ENCODE results near the gene PHLDA2. TPM values are rescaled to one million over a fixed set of nuclear protein-coding genes. Genes with fewer than 3 reads are reported as not detected.
"Not testable (repeated sequence)": the region's sequence is repeated elsewhere in the genome, so short reads cannot be mapped to it uniquely, and the experiment has no call there.

Gene PHLDA2
- total RNA-seq, 1 experiment from 2014 or later: 5.6 TPM

DNA sequence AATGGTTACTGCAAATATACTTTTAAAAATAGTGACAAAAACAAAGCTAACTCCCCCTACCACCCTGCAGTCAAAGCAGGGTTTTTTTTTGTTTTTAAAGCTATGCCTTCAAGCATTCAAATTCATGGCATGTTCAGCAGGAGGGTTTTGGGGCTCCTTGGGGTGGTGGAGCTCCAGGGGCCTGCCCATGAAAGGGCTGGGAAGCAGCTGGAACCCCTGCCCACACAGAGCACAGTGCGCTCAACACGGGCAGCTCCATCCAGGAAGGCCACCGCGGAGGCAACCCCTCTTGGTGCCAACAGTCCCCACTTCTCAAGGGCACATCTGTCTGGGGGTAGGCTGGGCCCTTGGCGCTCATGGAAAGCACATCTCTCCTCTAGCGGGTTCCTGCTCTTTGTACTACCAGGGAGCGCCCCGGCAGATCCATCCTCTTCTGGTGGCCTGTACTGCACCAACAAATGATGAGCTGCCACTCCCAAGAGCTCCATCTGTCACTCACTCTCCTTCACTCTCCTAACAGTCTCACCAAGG lies 16.6 kb upstream of the PHLDA2 start:
- no peak for DNase-seq (ENCODE audit: extremely low read depth, low read depth)

- DNase-seq (ENCODE audit: extremely low read depth, low read depth): no peak
These were observed 16.0 kb upstream of the PHLDA2 start for GRCh38 chr11:2945031-2945756.

DNA sequence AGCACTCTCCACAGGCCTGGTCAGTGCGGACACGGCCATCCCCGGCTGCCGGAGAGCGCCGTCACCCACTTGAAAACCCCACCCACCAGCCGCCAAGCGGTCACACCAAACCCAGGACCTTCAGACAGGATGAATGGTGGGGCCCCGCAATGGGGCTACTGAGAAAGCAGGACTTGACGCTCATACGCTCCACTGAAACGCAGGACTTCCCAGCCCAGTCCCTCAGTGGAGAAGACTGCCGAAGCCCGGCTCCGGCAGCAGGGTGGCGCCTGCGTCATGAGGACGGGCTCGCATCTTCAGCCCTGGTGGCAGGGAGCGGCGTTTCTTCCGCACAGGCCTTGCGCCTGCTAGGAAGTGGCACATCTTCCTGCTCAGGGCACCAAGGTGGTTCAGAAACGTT lies 15.3 kb upstream of the PHLDA2 start:
- no peak for DNase-seq (ENCODE audit: extremely low read depth, low read depth)

- DNase-seq (ENCODE audit: extremely low read depth, low read depth): no peak
These were observed 14.5 kb upstream of the PHLDA2 start for GRCh38 chr11:2943711-2944118.

DNA sequence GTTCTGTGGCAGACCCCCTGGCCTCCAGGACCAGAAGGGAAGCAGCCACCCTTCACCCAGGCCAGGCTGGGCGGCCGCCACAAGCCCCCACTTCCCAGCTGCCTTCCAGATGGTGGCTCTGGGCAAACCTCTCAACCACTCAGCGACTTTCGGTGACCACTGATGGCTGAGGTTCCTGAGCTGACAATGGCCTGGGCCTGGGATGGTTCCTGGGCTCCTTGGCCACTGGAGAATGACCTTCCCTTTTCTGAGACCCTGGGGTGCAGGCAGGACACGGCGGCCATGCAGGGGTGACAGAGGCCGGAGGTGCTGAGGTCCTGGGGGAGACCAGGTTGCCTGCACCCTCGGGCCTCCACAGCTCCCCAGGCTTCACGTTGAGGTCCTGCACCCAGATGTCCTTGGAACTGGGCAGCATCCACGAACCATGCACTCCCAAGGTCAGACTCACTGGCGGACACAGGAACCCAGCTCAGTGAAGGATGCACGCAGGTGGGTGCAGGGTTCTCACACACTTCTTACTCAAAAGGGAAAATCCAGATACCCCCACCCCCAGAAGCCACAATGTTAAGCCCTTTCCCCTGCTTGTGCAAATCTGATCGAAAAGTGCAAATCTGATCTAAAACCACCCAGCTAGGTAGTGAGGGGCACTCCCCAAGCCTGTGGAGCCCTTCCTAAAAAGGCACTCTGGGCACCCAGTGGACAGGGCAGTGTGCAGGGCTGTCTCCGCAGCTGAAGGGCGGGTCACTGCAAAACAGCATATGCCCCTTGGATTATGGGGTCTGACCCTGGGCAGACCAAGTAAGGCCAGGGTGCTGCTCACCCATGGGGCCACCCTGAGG lies 13.9 kb upstream of the PHLDA2 start:
- DNase-seq (ENCODE audit: extremely low read depth, low read depth): no peak

GRCh38 chr11:2942447-2942846 lies 13.2 kb upstream of the PHLDA2 start:
- no peak for DNase-seq (ENCODE audit: extremely low read depth, low read depth)

GRCh38 chr11:2940921-2941821 lies 12.0 kb upstream of the PHLDA2 start:
- DNase-seq (ENCODE audit: extremely low read depth, low read depth): no peak

GRCh38 chr11:2940147-2940920 lies 11.1 kb upstream of the PHLDA2 start:
- peak; percentile 67 for DNase-seq (ENCODE audit: extremely low read depth, low read depth)

DNA sequence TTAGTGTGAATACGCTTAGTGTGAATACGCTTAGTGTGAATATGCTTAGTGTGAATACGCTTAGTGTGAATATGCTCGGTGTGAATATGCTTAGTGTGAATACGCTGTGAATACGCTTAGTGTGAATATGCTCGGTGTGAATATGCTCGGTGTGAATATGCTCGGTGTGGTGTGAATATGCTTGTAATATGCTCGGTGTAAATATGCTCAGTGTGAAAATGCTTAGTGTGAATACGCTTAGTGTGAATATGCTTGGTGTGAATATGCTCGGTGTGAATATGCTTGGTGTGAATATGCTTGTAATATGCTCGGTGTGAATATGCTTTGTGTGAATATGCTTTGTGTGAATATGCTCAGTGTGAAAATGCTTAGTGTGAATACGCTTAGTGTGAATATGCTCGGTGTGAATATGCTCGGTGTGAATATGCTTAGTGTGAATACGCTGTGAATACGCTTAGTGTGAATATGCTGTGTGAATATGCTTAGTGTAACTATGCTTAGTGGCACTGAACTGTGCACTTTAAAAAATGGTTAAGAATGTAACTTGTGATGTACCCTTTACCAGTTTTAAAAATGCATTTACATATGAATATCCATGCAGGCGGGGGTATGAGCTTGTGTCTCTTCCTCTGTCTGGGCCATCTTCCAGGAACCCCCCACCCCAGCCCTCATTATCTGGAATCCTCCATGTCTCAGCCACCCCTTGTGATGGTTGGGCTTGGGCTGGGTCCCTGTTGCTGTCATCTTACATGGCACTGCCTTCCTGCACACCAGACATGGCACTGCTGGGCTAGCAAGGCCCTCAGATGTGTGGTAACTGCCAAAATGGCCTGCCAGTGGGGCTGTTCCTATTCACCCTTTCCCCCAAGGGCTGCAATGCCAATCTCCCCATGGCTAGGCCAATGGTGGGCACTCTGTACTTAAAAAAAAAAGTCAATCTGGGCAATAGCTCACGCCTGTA lies 9.5 kb upstream of the PHLDA2 start:
- DNase-seq (ENCODE audit: extremely low read depth, low read depth): not testable (repeated sequence)

- not testable (repeated sequence) for DNase-seq (ENCODE audit: extremely low read depth, low read depth)
These were observed 8.6 kb upstream of the PHLDA2 start for GRCh38 chr11:2937641-2938457.

DNA sequence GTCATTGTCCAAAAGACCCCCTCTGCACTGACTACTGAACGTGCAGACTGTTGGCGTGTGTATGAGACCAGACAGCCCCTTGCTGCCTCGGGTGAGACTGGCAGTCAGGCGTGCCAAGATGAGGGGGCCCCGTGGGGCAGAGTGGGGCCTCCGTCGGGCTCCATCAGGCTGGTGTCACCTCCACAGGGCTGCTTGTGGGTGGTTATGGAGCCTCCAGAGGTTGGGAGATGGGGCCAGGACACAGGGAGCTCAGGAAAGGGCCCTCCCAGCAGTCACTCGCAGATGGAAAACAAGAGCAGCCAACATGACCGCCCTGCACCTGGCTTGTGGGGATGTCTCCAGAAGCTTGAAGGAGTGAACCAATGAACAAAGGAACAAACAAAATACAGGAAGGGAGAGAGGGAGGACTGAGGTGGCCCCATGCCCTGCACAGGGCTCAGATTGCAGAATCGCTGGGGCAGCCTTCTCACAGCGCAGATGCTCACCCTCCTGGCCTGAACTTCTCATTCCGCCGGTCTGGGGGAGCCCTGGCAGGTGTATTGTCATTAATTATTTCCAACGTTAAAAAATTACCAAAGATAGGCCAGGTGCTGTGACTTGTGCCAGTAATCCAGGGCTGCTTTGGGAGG lies 5.5 kb upstream of the PHLDA2 start:
- no peak for DNase-seq (ENCODE audit: extremely low read depth, low read depth)

DNA sequence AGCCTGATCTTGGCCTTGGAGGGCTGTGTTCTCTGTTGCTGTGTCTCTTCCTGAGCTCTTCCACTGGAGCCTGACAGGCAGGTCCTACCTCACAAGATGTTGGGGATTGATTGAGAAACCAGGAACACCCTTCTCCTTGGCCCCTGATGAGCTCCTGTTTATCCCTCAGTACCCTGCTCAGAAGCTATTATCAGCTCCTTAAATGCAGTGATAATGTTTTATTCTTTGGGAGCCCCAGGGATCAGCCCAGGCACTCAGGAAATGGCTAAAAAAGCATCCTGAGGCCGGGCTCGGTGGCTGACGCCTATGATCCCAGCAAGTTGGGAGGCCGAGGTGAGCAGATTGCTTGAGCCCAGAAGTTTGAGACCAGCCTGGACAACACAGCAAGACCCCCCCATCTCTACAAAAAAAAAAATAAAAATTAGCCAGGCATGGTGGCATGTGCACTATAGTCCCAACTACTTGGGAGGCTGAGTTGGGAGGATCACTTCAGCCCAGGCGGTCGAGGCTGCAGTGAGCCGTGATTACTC lies 4.9 kb upstream of the PHLDA2 start:
- no peak for DNase-seq (ENCODE audit: extremely low read depth, low read depth)

- DNase-seq (ENCODE audit: extremely low read depth, low read depth): peak; percentile 77
These were observed 4.3 kb upstream of the PHLDA2 start for GRCh38 chr11:2933375-2934020.

GRCh38 chr11:2932850-2933251 lies 3.6 kb upstream of the PHLDA2 start:
- DNase-seq (ENCODE audit: extremely low read depth, low read depth): no peak

DNA sequence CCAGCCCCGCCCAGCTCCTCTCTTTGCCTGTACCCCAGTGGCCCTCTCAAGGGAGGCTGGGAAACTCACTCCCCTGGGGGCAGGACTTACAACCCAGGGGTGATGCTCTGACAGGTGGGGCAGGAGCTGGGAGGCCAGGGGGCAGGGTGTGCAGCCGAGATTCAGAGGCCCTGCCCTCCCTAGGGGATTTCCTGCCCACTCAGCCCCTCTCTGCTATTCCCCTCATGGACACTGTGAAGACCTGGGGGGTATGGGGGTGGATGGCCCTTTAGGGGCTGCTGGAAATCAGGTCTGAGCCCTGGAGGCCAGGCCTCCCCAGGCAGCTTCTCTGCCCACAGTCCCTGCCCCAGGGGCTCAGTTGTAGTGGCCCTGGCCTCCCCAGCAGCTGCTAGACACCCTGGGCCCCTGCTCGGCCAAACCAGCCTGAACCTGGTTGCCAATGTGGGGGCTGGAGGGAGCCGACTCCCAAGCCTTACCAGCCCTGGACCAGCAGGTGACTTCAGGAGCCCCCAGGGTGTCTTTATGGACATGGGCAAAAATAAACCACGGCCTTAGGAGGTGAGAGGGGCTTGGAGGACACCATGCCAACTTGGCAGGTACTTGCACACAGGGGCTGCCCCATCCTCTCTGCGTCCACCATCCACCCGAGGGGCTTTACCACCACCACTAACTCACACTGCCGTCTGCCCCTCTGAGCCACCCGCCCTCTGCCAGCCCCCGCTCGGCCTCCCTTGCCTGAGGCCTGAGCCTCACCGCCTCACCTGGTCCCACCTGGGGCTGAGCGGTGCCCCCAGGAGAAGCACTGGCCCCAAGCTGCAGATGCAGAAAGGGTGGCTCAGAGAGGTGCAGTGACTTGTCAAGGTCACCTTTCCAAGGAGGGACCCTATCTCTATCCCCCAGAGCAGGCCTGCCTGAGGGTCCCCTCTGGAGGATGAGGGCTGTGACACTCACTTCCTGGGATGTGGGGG lies 2.8 kb upstream of the PHLDA2 start:
- DNase-seq (ENCODE audit: extremely low read depth, low read depth): no peak

DNA sequence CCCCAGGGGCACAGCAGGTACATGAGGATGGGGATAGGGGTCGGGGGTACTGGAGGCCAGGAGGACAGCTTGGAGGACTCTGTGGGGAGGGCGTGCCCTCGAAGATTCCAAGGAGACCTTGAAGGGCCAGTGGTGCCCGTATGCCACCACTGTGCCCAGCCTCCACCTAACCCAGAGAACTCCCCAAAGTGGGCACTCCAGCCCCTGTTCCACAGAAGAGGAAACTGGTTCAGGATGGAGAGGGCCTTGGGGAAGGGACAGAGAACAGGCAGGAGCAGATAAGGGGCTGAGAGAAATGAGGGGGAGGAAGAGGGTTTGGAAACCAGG lies 2.2 kb upstream of the PHLDA2 start:
- DNase-seq (ENCODE audit: extremely low read depth, low read depth): no peak
